MM.1S (cell line): Measurements from ENCODE around the gene FCHO1.

Experiments
- DNase-seq: peaks from one replicate; pipeline ENCODE4 v3.0.0-alpha.2; 2015
- H2AFZ ChIP-seq: fragments of 300-600 bp; sonication (generic); 2 replicates; pipeline ENCODE4 v1.6.0; 2016; ENCODE audit warnings: antibody characterized with exemption, low read length
- H3F3A ChIP-seq: fragments of 300-600 bp; sonication (generic); 2 replicates; pipeline ENCODE4 v1.6.1; 2016; ENCODE audit warnings: mild to moderate bottlenecking, antibody characterized with exemption, low read length, moderate library complexity, mixed read lengths; ENCODE audit not compliant: insufficient read depth
- H3K27ac ChIP-seq: fragments of 300-600 bp; sonication (generic); 2 replicates; pipeline ENCODE4 v1.5.1; 2016; ENCODE audit warnings: mild to moderate bottlenecking, low read length
- H3K27me3 ChIP-seq: fragments of 300-600 bp; sonication (generic); replicated peaks from 2 replicates; pipeline ENCODE4 v1.6.0; 2016; ENCODE audit warnings: low read length; ENCODE audit not compliant: insufficient read depth
- H3K36me3 ChIP-seq: fragments of 300-600 bp; sonication (generic); replicated peaks from 2 replicates; pipeline ENCODE4 v1.6.1; 2016; ENCODE audit warnings: mild to moderate bottlenecking, low read length, mixed read lengths; ENCODE audit not compliant: insufficient read depth
- H3K4me1 ChIP-seq: fragments of 300-600 bp; sonication (generic); 2 replicates; pipeline ENCODE4 v1.6.1; 2016; ENCODE audit warnings: low read length, mixed read lengths
- H3K4me2 ChIP-seq: fragments of 300-600 bp; sonication (generic); 2 replicates; pipeline ENCODE4 v1.6.0; 2016; ENCODE audit warnings: low read depth, low read length
- H3K4me3 ChIP-seq: fragments of 300-600 bp; sonication (generic); 2 replicates; pipeline ENCODE4 v1.5.1; 2016; ENCODE audit warnings: low read length, mixed read lengths
- H3K79me2 ChIP-seq: fragments of 300-600 bp; sonication (generic); 2 replicates; pipeline ENCODE4 v1.6.1; 2016; ENCODE audit warnings: mixed run types, low read length, mixed read lengths
- H3K9ac ChIP-seq: fragments of 300-600 bp; sonication (generic); 2 replicates; pipeline ENCODE4 v1.6.1; 2016; ENCODE audit warnings: low read length, mixed read lengths
- H3K9me2 ChIP-seq: fragments of 300-600 bp; sonication (generic); replicated peaks from 2 replicates; pipeline ENCODE4 v1.6.1; 2016; ENCODE audit warnings: mild to moderate bottlenecking, low read length, mixed read lengths; ENCODE audit not compliant: insufficient read depth
- H3K9me3 ChIP-seq: fragments of 300-600 bp; sonication (generic); replicated peaks from 2 replicates; pipeline ENCODE4 v1.6.1; 2016; ENCODE audit warnings: mild to moderate bottlenecking, low read length, mixed read lengths; ENCODE audit not compliant: insufficient read depth
- H4K20me1 ChIP-seq: fragments of 300-600 bp; sonication (generic); 2 replicates; pipeline ENCODE4 v1.6.1; 2016; ENCODE audit warnings: mild to moderate bottlenecking, low read length, moderate library complexity, mixed read lengths; ENCODE audit not compliant: insufficient read depth
- CTCF ChIP-seq: fragments of 300-600 bp; sonication (generic); IDR thresholded peaks from 2 replicates; pipeline ENCODE4 v1.5.1; 2016; ENCODE audit warnings: antibody characterized with exemption, low read length, mixed read lengths
- EZH2 ChIP-seq: fragments of 300-600 bp; sonication (generic); optimal IDR thresholded peaks from 2 replicates; pipeline ENCODE3; 2017; ENCODE audit warnings: low read depth, mild to moderate bottlenecking, antibody characterized with exemption, low read length, mixed read lengths
- EZH2phosphoT487 ChIP-seq: fragments of 300-600 bp; sonication (generic); IDR thresholded peaks from 2 replicates; pipeline ENCODE4 v1.6.1; 2018; ENCODE audit warnings: antibody characterized with exemption, low read length

The FCHO1 gene

DNA sequence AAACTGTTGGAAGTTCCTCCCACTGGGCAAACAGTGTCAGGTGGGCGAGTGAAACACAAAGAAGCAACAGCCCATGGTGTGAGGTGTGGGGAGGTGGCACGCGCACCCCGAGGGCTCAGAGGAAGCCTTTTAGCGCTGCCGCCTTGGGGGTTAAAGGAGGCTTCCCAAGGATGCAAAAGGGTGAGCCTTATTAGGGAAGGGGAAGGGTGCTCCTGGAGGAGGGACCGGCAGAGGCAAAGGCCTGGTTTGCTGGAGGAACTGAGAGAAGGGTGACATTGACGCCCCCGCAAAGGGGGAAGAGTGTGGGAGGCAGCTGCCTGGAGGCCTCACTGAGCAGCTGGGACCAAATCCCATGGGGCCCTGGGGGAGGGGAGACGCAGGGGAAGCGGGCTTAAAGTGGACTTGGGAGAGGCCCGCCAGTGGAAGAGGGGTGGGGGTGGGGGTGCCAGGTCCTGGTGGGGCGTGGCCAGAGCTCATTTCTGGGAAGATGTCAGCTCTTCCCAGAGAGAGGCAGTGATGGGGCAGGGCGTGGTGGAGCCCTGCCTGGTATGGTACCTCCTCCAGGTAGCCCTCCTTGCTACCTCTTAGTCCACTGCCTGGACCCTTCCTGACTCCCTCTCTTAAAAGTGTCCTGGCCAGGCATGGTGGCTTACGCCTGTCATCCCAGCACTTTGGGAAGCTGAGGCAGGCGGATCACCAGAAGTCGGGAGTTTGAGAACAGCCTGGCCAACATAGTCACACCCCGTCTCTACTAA lies 12.0 kb upstream of the FCHO1 start:
- Histone ChIP-seq H3K4me2 (no peak overlapping the region), H3K9ac (no peak overlapping the region)

DNA sequence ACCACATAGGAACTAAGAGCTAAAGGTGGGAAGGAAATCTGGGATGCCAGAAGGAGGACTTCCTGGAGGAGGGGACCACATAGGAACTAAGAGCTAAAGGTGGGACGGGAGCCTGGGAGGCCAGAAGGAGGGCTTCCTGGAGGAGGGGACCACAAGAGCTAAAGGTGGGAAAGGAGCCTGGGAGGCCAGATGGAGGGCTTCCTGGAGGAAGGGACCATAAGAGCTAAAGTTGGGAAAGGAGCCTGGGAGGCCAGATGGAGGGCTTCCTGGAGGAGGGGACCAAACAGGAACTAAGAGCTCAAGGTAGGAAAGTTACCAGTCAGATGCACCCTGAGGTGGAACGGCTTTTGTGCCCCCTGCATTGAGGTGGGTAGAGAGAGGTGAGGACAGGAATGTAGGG lies 9.8 kb upstream of the FCHO1 start:
- Histone ChIP-seq H3K27me3 (no peaks in the 10 kb centered on the region), H2AFZ (no peak overlapping the region), H3K9me2 (no peaks in the 10 kb centered on the region), H3K36me3 (no peaks in the 10 kb centered on the region), H3K4me2 (no peak overlapping the region), H3K27ac (no peak overlapping the region), H3K9ac (no peak overlapping the region), H3K4me1 (no peaks in the 10 kb centered on the region), H3K79me2 (no peaks in the 10 kb centered on the region), H3K4me3 (no peak overlapping the region), H3F3A (no peaks in the 10 kb centered on the region), H4K20me1 (no peaks in the 10 kb centered on the region), H3K9me3 (no peaks in the 10 kb centered on the region)
- DNase-seq = no peak
- TF ChIP-seq CTCF (no peak), EZH2phosphoT487 (no peak), EZH2 (no peak)

More for the DNA sequence above, 12.0 kb upstream of the FCHO1 start:
- Histone ChIP-seq H3K4me1 (no peaks in the 10 kb centered on the region), H4K20me1 (no peaks in the 10 kb centered on the region), H3K27me3 (no peaks in the 10 kb centered on the region), H3K9me3 (no peaks in the 10 kb centered on the region), H3K79me2 (no peaks in the 10 kb centered on the region), H3K9me2 (no peaks in the 10 kb centered on the region), H3F3A (no peaks in the 10 kb centered on the region), H3K36me3 (no peaks in the 10 kb centered on the region), H3K4me3 (no peak overlapping the region), H2AFZ (no peak overlapping the region), H3K27ac (no peak overlapping the region)
- TF ChIP-seq EZH2phosphoT487 (no peak), EZH2 (no peak), CTCF (no peak)
- DNase-seq = no peak

DNA sequence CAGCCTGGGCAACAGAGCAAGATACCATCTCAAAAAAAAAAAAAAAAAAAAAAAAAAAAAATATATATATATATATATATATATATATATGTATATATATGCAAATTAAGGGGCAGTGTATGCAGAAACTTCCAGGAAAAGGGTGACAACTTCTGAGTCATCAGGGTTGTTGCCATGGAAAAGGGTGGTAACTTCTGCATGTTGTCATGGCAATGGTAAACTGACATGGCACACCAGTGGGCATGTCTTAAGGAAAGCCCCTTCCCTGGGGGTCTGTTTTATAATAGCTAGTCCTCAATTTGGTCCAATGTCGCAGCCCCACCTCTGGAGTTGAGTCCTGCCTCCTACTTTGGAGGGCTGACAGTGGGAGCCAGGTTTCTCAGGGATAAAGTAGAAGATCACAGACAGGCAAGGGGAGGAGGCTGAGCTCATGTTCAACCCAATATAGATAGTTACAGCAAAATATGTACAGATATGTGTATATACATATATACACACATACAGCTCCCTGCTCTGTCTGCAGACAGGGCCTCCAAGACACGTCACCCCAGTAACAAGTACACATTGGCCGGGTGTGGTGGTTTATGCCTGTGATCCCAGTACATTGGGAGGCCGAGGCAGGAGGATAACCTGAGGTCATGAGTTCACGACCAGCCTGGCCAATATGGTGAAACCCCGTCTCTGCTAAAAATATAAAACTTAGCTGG lies 7.2 kb upstream of the FCHO1 start:
- Histone ChIP-seq H3K27me3 (no peaks in the 10 kb centered on the region), H3K4me1 (no peaks in the 10 kb centered on the region), H3K9me2 (no peaks in the 10 kb centered on the region), H3K4me3 (no peak overlapping the region), H2AFZ (no peak overlapping the region), H3K9me3 (no peaks in the 10 kb centered on the region), H3K4me2 (no peak overlapping the region), H3K27ac (no peak overlapping the region), H4K20me1 (no peaks in the 10 kb centered on the region), H3K79me2 (no peaks in the 10 kb centered on the region), H3F3A (no peaks in the 10 kb centered on the region), H3K9ac (no peak overlapping the region), H3K36me3 (no peaks in the 10 kb centered on the region)
- no peak for DNase-seq
- TF ChIP-seq CTCF (no peak), EZH2 (no peak), EZH2phosphoT487 (no peak)
